Endometrial microvascular endothelial cells (primary cell): ENCODE measurements around the gene TTC12. TPM values are rescaled to one million over a fixed set of nuclear protein-coding genes. Genes with fewer than 3 reads are reported as not detected.

ENCODE experiments used
- in situ Hi-C: cut with HindIII; loops from 2 replicates; pipeline ENCODE4 v1.10.0; 2017; ENCODE audit warnings: low sequenced_read_pairs, low pct_unique_long_range_greater_than_20kb; ENCODE audit errors: inconsistent ontology term
- total RNA-seq: library from RNA; depleted of rRNA; stranded (reverse); fragments of >200 nt; gene quantifications from one replicate; pipeline ENCODE4 v1.2.3, GENCODE V29; 2015; ENCODE audit errors: inconsistent ontology term

Gene TTC12
- total RNA-seq, 1 donor from 2014 or later, result 4.8 TPM

DNA sequence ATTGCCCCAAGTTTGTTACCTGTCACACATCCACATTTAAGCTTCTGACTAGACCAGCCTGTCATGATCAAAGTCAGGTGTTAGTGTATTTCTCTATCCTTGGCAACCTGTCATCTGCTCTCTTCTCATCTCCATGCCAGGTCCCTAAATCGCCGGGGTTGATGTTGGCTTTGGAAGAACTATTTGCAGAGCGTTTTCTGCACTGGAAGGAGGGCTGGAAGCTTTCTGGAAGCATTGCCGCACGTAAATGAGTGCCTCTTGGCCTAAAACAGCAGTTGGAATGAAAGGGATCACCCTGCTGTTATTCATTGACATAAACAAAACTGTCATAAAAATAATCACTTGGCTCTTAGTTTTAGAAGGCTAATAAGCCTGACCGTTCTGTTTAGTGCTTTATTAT lies 1.4 kb downstream of the TTC12 start:
- in situ Hi-C loops, result no loop called here

DNA sequence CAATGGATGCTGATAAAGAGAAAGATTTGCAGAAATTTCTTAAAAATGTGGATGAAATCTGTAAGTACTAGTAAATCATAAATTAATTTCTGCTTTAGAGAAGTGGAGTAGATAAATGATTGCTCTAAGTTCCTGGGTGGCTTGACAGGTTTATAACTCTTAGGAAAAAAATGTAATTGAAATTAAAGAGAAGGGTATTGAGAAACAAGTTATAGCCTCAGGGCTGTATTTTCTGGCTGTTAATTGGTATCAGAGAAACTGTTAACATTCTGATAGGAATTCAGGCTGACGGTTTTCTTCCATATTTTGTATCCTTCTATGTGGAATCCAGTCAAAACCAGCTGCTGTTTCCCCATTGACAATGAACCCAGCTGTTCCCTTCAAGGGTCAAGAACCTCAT lies 1.9 kb downstream of the TTC12 start:
- in situ Hi-C loops, result no loop called here

DNA sequence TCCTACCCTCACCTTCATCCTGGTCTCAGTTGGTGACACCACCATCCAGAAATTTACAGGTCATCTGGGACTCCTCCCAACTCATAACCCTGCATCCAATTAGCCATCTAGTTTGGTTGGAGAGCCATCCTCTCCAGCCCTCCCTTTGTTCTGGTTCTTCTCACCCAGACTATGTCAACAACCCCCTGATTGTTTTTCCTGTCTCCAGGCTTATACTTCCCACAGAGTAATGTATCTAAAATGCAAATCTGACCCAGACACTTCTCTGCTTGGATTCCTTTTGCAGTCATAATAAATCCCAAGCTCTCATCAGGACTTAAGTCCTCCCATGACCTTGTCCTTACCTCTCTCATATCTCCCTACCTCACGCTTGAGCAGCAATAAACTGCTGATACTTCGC lies 3.0 kb downstream of the TTC12 start:
- in situ Hi-C loops, result no loop called here

GRCh38 chr11:113319085-113319484 lies 4.7 kb downstream of the TTC12 start:
- in situ Hi-C loops, result no loop called here

DNA sequence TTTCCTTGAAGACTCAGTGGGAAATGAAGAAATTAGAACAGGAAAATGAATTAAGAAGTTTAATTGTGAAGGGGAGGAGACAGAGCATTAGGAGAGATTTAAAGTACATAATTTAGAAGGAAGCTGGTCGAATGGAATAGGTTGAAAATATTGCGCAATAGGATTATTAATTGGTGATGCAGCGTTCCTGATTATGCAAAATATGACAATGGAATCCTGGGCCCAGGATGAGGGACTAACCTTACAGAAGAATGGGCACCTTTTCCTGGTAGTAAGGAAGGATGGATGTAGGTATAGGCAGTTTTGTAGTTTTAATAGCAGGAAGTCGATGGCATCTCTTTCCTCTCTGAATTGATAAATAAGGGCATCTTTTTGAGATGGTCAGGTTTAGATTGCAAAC lies 7.8 kb downstream of the TTC12 start:
- in situ Hi-C loops, result no loop called here

DNA sequence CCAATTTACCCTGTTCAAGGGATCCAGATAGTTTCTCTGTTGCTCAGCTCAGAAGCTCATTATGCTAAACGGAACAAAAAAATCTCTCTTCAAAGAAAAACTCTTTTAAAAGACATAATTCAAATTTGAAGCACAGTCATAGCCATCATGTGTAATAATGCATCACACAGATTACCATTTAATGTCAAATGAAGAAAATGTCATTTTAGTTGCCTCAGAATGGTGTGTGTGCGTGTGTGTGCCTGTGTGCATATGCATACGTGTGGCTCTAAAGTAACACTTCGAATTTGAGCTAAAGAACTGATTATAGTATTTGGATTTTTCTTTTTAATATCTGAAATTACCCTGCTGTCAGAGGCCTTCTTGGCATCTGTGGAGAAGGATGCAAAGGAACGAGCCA lies 9.9 kb downstream of the TTC12 start:
- in situ Hi-C loops, result no loop called here

- in situ Hi-C loops, result no loop called here
These were observed 15.3 kb downstream of the TTC12 start for GRCh38 chr11:113329725-113330124.

DNA sequence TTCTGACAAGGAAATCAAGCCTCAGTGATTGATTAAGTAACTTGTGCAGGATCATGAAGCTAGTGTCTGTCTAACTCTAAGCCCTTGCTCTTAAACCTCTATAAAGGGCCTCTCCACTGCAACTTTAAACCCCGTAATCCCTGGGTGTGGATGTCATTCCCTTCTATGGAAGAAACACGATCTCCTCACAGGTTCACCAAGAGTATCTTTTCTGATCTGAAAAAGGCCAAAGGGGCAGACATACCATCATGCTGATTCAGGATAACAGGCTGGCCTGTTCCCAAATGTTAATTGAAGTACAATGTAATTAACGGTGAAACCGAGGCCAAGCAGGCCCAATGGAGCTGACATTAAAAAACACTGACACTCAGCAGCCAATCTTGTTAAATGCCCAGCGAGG lies 17.1 kb downstream of the TTC12 start:
- in situ Hi-C loops, result no loop called here

- in situ Hi-C loops, result no loop called here
These were observed 17.6 kb downstream of the TTC12 start for GRCh38 chr11:113332023-113332422.

GRCh38 chr11:113332638-113333329 lies 18.4 kb downstream of the TTC12 start:
- in situ Hi-C loops, result no loop called here

- in situ Hi-C loops, result no loop called here
These were observed 19.8 kb downstream of the TTC12 start for GRCh38 chr11:113334183-113334582.

GRCh38 chr11:113338730-113339129 lies 24.3 kb downstream of the TTC12 start:
- in situ Hi-C loops, result no loop called here

DNA sequence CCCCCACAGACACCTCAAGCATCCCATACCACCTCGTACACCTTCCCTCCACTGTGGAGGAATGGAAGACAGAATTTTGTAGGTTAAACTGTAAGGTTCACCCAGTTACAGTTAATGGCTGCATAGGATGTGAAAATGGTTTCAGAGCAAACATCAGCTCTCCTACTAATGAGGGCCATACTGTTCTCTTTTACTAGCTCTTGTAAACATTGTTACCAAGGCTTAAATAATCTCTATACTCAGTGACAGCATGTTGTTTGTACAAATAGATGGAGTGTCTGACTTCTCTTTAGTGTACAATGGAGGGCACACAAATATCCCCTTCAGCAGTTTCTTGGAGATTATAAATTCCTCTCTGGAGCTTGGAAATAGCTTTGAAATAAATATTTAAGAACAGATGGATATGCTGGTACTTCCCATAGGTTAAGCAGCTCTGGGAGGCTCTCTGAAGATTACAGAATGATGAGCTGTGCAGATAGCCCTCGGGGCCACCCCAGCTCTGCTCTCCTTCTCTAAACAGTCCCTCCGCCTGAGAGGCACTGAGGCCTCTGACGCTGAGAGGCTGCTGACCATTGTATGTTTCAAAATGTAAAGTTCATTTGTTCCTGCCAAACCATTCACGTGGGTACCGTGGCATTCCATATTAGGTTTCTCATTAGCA lies 25.7 kb downstream of the TTC12 start:
- in situ Hi-C loops, result no loop called here

- in situ Hi-C loops, result no loop called here
These were observed 27.2 kb downstream of the TTC12 start for GRCh38 chr11:113341388-113342165.

GRCh38 chr11:113345978-113346377 lies 31.6 kb downstream of the TTC12 start:
- in situ Hi-C loops, result no loop called here

DNA sequence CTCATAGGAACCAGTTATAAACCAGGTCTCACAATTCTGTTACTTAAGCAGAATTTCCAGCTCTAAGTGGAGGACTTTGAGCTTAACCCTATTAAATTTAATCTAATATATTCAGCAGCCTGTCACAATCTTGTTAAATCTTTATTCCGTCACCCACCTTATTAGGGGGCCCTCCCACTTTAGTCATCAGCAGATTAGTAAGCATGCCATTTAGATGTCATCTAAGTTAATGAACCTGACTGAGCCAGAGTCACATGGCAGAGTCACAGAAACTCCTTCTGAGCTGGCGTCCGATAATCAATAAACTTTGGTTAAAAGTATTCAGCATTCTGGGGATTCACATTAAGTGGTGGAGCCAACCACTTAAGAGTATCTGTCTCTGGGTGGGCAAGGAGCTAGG lies 35.1 kb downstream of the TTC12 start:
- in situ Hi-C loops, result no loop called here

DNA sequence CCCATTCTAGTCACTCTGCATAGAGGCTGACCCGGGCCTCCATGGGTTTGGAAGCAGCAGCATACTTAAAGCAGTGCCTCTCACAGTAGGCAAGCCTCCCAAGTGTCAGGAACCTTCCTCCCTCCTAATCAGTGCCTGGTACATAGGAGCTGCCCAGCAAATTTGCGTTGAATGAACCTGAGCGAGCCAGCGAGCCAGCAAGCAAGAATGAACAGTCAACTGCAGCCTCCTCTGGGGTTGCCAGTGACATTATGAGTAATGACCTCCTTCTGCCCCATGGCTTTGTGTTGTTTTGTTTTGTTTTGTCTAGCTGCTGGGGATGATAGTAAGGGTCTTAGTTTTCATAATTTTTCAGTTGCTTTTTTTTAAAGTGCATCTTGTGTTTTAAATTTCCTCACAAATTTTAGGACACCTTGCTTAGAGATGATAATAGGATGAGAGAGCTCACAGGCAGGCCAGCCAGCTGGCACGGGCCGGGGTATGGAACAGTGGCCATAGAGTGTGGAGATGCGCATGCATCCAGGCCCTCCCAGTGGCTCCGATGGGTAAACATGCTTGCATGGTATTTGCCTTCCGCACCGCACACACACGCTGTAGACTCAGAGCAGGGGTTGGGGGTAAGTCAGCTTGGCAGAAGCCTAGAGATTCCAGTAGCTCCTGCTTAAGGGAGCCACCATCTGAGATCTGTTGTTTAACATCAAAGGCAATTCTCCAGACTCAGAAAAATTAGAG lies 36.1 kb downstream of the TTC12 start:
- in situ Hi-C loops, result no loop called here

DNA sequence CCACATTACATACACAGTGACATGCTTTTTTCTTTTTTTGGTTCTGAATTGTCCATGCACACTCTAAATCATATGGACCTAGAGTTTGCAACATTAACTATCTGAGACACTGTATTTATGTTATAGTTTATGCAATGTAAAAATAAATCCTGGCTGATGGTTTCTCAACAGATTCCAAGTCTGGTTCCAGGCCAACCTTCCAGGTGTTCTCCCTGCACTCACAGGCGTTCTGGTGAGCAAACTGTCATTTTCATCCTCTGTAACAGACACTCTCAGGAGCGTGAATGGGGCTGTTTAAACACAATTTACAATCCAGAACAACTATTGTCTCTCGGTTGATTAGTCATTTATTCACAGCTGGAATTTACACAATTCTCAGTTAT lies 36.7 kb downstream of the TTC12 start:
- in situ Hi-C loops, result no loop called here

GRCh38 chr11:113351480-113351879 lies 37.1 kb downstream of the TTC12 start:
- in situ Hi-C loops, result no loop called here
